SJCRH30 (cell line): ENCODE data around the gene PRKG1. TPM values are rescaled to one million over a fixed set of nuclear protein-coding genes. Genes with fewer than 3 reads are reported as not detected.

Experiments used
- DNase-seq, 2 experiments: peaks; one replicate each; pipeline ENCODE4 v3.0.0-alpha.2; 2015 to 2020
- H3K27ac ChIP-seq: fragments of 250-450 bp; sonication (Bioruptor Pico); 2 replicates; pipeline ENCODE4 v1.5.1; 2020; ENCODE audit warnings: mild to moderate bottlenecking, moderate library complexity
- H3K27me3 ChIP-seq: fragments of 250-450 bp; sonication (Bioruptor Pico); 2 replicates; pipeline ENCODE4 v1.5.1; 2020; ENCODE audit warnings: mild to moderate bottlenecking, moderate library complexity
- H3K36me3 ChIP-seq: fragments of 250-450 bp; sonication (Bioruptor Pico); 2 replicates; pipeline ENCODE4 v1.5.1; 2020; ENCODE audit warnings: mild to moderate bottlenecking, moderate library complexity
- H3K4me1 ChIP-seq: fragments of 250-450 bp; sonication (Bioruptor Pico); 2 replicates; pipeline ENCODE4 v1.5.1; 2020; ENCODE audit warnings: mild to moderate bottlenecking, moderate library complexity
- H3K4me3 ChIP-seq: fragments of 250-450 bp; sonication (Bioruptor Pico); 2 replicates; pipeline ENCODE4 v1.5.1; 2020; ENCODE audit warnings: mild to moderate bottlenecking, moderate library complexity
- H3K9me3 ChIP-seq: fragments of 250-450 bp; sonication (Bioruptor Pico); replicated peaks from 2 replicates; pipeline ENCODE4 v1.5.1; 2020; ENCODE audit warnings: mild to moderate bottlenecking, moderate library complexity
- total RNA-seq: library from RNA; depleted of rRNA; stranded (reverse); fragments of >200 nt; shearing (Covaris generic); gene quantifications from 2 replicates; pipeline ENCODE4 v1.2.3, GENCODE V29; 2014

Gene PRKG1
- total RNA-seq, 1 experiment from 2014 or later, result 3.0 TPM

DNA sequence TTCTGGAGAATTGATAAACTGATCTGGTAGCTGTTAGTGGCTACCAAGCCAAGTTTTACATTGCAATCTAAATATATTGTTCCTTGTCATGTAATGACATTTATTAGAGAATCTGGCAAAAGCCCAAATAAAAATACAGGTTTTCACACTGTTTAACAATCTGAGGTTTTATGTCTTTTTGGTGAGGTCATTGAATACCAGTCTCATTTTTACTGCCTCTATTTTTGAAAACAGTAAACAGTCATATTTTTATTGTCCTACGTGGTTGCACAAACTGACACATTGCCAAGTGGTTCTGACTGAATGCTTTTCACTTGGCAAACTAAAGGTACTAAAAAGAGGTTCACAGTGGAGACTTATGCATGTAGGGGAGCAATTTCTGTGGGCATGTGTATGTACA, 157.5 kb downstream of the PRKG1 start:
- no peak overlapping the region for H3K4me3 ChIP-seq
- H3K9me3 ChIP-seq, result no peaks in the 10 kb centered on the region
- DNase-seq, result no peak
- H3K4me1 ChIP-seq, result no peaks in the 10 kb centered on the region
- no peak overlapping the region for H3K27ac ChIP-seq
- H3K36me3 ChIP-seq, result no peaks in the 10 kb centered on the region
- H3K27me3 ChIP-seq, result no peaks in the 10 kb centered on the region

DNA sequence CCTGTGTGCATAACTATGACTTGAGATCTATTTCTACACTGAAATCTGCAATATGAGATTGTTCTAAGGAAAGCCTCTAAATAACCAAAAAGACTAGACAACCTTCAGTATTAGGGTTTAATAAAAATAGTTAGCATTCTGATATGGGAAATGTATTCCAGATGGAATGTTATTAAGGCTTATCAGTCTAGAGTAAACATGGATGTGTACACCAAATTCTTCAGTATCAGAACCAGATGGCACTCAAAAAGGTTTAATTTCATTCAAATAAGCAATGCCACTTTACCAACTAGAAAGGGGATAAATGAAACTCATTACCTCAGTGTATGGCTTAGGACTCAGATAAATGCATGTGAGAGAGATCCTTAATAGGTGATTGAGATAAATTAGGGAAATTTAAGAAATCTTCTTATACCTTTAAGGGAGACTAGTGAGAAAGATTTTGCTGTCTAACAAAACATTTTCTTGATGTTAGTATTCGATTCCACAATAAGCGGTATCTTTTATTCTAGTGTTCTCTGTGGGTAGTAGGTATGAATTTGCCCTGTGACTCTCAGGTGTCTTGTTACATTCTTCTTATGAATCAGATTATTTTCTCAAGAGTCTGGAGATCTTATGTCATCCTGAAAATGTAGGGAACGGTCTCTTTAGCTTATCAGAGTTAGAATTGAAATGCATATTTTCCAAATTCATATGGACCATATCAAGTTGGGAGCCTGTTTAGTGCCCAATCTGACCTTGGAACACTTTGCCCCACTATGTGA, 159.2 kb downstream of the PRKG1 start:
- Histone ChIP-seq H3K4me3 (no peak overlapping the region), H3K9me3 (no peaks in the 10 kb centered on the region), H3K27me3 (no peaks in the 10 kb centered on the region), H3K4me1 (no peaks in the 10 kb centered on the region), H3K27ac (no peak overlapping the region), H3K36me3 (no peaks in the 10 kb centered on the region)
- DNase-seq, result no peak

DNA sequence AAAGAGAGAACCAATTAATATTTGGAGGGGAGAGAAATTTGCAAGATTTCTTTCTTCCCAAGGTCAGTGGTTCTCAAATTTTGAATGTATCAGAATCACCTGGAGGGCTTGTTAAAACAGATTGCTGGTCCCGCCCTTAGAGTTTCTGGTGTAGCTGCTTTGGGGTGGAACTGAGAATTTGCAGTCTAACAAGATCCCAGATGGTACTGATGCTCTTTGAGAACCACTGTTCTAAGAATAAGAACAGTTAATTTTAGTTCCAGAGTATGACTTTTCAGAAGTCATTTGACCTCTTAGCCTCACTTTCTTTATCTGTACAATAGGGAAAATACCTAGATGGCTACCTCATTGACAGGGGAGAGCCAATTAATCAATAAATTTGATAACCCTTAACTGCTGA, 161.6 kb downstream of the PRKG1 start:
- H3K4me3 ChIP-seq, result no peak overlapping the region
- no peaks in the 10 kb centered on the region for H3K27me3 ChIP-seq
- DNase-seq, result no peak
- H3K4me1 ChIP-seq, result no peaks in the 10 kb centered on the region
- no peaks in the 10 kb centered on the region for H3K9me3 ChIP-seq
- no peaks in the 10 kb centered on the region for H3K36me3 ChIP-seq
- no peak overlapping the region for H3K27ac ChIP-seq

DNA sequence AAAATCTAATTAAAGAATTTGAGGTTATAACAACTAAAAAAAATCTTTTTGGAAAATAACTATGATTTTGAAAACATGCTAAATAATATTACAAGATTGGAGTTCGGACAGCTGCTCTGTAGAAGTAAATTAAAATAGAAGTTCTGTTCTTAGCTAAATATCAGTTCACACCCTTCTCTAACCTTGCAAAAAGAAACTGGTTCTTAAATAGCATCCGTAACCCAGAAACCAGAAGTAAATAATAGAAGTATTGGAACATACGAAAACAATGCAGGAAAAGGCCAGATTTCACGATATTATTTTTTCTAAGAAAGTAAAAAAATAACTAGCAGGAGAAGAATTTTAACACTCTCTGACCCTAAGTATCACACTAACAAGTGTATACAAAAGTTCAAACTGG, 164.7 kb downstream of the PRKG1 start:
- Histone ChIP-seq H3K27me3 (no peaks in the 10 kb centered on the region), H3K9me3 (no peaks in the 10 kb centered on the region), H3K27ac (no peak overlapping the region), H3K4me1 (no peaks in the 10 kb centered on the region), H3K4me3 (no peak overlapping the region), H3K36me3 (no peaks in the 10 kb centered on the region)
- no peak for DNase-seq

DNA sequence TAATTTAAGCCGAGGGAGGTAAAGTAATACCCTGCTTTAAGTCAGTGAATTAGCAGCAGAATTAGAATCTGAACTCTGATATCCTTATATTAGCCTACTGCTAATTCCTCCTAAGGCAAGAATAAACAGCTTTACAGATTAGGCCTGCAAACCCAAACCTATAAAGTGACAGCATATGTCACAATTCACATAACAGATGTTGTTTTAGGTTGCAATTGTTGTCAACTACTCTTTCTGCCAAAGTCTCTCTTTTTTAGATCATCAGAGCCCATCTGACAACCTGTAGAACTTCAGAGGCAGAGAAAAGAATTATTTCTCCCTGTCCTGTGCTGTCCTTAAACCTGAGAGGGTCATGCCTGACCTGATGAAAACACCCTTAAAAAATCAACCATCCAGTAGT, 167.2 kb downstream of the PRKG1 start:
- no peaks in the 10 kb centered on the region for H3K9me3 ChIP-seq
- no peaks in the 10 kb centered on the region for H3K27me3 ChIP-seq
- no peaks in the 10 kb centered on the region for H3K36me3 ChIP-seq
- H3K4me1 ChIP-seq, result peaks cover 7% of the 10 kb centered on the region; the same call in 1 of the 2 replicates
- no peak overlapping the region for H3K27ac ChIP-seq
- no peak for DNase-seq
- H3K4me3 ChIP-seq, result no peak overlapping the region

DNA sequence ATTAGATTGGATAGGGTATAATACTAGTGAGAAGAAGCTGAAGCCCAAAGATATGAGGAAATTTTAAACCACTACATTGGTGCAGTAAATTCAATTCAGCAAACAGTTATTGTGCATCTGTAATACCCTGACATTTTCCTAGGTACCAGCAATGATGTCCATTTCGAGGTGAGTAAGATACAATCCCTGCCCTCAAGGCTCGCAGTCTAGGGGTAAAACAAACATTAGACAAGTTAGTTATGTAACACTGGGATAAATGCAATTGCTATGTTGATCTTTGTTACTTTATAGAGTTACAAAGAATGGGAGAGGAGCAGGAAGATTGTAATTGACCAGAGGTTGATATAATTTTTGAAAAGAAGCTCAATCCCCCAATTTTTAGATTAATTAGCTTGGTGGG, 168.1 kb downstream of the PRKG1 start:
- no peak overlapping the region for H3K4me3 ChIP-seq
- no peaks in the 10 kb centered on the region for H3K9me3 ChIP-seq
- DNase-seq, result no peak
- H3K27ac ChIP-seq, result no peak overlapping the region
- H3K36me3 ChIP-seq, result no peaks in the 10 kb centered on the region
- H3K4me1 ChIP-seq, result peaks cover 7% of the 10 kb centered on the region; the same call in 1 of the 2 replicates
- no peaks in the 10 kb centered on the region for H3K27me3 ChIP-seq

DNA sequence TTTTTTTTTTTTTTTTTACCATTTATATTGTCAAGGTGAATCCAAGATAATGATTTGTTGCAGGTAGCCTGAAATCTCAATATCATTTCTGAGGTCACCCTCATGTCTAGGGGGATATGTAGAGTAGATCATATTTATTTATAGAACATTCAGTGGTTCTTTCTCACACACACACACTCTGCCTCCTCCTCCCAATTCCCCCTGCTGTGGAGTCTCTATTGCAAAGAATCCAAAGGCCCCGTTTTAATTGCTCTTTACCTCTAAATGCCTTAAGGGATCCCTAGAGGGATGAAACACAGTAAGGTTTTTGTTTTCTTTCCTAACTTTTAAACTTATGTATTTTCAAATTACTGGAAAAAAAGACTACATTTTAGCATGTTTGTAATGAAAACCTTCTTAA, 170.0 kb downstream of the PRKG1 start:
- Histone ChIP-seq H3K27me3 (no peaks in the 10 kb centered on the region), H3K27ac (peak overlapping the region; percentile 64), H3K4me3 (peak overlapping the region; percentile 14; the same call in 1 of the 2 replicates), H3K9me3 (no peaks in the 10 kb centered on the region), H3K4me1 (peaks cover 7% of the 10 kb centered on the region; the same call in 1 of the 2 replicates), H3K36me3 (no peaks in the 10 kb centered on the region)
- DNase-seq, result peak; percentile 19 to 53

DNA sequence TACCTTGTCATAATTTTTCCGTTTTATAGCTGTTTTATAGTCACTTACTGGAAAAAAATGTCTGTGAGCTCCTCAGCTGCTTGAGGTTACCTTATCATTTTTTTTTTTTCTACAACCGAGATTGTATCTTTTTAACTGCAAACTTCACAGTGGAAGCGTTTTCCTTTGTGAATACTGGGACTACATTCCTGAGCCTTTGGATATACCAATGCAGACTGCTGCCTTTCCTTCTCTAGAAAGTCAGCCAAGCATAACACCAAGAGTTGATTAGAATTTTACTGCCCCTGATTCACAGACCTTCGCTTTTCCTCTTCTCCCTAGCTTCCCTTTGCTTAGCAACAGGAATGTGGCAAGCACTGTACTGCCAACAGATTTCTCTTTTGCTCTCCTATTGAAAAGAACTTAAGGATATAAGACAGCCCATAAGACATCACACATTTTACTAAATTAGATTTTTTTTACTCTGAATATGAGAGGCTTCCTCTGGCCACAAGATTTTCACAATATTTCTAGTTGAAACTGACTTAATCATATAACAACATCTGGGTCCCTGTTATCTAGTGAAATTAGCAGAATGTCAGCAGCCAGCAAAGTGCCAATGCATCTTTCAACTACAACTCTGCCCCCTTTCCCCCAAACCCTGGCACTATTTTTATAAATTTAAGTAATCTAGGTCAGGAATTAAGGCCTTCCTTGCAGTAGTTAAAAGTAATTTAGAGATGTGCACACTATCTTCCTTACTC, 170.6 kb downstream of the PRKG1 start:
- H3K4me3 ChIP-seq, result peak overlapping the region; percentile 14; the same call in 1 of the 2 replicates
- H3K27ac ChIP-seq, result peak overlapping the region; percentile 64
- H3K9me3 ChIP-seq, result no peaks in the 10 kb centered on the region
- peaks cover 7% of the 10 kb centered on the region; the same call in 1 of the 2 replicates for H3K4me1 ChIP-seq
- peak; percentile 11 to 60 for DNase-seq
- H3K27me3 ChIP-seq, result no peaks in the 10 kb centered on the region
- H3K36me3 ChIP-seq, result no peaks in the 10 kb centered on the region

DNA sequence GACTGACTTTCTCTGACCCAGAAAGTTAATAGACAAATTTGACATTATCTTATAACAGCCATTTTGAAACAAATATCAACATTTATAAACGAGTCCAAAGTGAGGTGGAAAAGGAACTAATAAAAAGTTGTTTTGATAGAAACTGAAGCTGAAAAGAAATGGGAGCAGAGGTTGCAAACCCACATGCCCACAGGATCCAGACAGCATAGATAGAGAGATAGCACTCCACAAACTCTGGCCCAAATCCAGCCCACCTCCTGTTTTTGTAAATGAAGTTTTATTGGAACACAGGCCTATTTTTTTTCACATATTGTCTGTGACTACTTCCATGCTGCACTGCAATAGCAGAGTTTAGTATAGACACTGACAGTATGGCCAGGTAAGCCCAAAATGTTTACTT, 171.9 kb downstream of the PRKG1 start:
- Histone ChIP-seq H3K4me1 (peaks cover 12% of the 10 kb centered on the region; the same call in 1 of the 2 replicates), H3K27me3 (no peaks in the 10 kb centered on the region), H3K27ac (no peak overlapping the region), H3K4me3 (no peak overlapping the region), H3K9me3 (no peaks in the 10 kb centered on the region), H3K36me3 (no peaks in the 10 kb centered on the region)
- DNase-seq, result peak in 1 of 2 experiments; percentile 2

DNA sequence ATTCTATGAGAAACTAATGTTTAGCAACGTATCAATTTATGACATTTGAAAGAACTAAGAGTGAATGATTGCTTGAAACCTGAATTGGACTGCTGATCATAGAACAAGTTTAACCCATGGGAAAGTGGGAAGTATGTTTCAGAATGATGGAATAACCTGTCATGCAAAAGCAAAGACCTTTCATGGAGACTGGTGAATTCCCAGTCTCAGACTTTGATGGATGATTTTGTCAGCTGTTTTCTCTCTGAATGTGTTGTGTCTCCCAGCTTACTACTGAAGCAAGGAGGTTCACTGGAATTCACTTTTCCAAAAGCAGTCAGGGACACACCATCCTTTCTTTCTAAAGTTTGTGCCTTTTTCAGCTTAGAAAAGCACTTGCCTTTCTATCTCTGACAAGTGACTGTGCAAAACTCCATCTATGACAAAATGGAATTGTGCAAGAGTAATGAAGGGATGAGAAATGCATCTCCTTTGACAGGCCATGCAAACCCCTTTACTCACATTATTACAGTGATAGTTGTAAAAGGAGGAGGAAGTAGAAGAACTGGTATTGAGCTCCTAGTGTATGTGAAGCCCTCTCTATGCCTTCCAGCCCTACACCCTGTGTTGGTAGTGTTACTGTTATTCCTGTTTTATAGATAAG, 176.1 kb downstream of the PRKG1 start:
- DNase-seq, result peak in 1 of 2 experiments; percentile 39
- no peak overlapping the region for H3K27ac ChIP-seq
- H3K4me1 ChIP-seq, result peaks cover 5% of the 10 kb centered on the region; the same call in 1 of the 2 replicates

DNA sequence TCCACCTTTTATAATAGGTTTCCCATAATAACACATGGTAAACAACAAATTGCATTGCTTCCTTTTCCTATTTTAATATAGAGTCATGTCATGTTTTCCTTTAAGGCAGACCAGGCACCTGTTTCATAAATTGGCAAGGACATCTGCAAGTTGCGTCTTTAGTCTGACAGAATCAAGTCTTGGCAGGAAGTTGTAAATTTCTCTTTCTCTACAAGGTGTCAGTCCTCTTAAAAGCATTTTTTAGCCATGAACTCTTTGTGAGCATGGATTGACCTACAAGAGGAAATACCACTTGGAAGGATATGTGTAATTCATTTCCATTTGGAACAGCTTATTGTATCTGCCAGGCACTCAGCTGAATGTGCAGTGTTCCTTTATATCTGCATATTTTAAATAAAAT, 176.8 kb downstream of the PRKG1 start:
- Histone ChIP-seq H3K4me3 (no peak overlapping the region), H3K27me3 (no peaks in the 10 kb centered on the region), H3K4me1 (peaks cover 5% of the 10 kb centered on the region; the same call in 1 of the 2 replicates), H3K9me3 (no peaks in the 10 kb centered on the region), H3K36me3 (no peaks in the 10 kb centered on the region), H3K27ac (no peak overlapping the region)
- DNase-seq, result no peak

More for the DNA sequence above, 176.1 kb downstream of the PRKG1 start:
- Histone ChIP-seq H3K36me3 (no peaks in the 10 kb centered on the region), H3K27me3 (no peaks in the 10 kb centered on the region), H3K9me3 (no peaks in the 10 kb centered on the region), H3K4me3 (no peak overlapping the region)

DNA sequence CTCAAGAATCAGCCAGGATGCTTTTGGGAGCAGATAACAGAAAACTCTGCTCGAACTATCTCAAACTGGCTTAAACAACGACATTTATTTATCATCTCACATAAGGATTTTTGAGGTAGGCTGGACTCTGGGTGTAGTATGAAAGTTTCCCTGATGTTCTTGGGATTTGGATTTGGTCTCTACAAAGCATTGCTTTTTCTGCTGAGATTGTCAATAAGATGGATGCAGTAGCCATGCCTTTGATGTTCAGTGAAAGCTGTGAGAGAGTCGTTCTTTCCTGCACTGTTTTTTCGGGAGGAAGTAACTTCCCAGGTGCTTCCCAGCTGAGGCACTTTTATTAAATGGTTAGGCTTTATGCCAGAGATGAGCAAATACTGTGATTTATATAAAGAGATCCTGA, 181.1 kb downstream of the PRKG1 start:
- Histone ChIP-seq H3K27ac (no peak overlapping the region), H3K4me3 (no peak overlapping the region), H3K27me3 (no peaks in the 10 kb centered on the region), H3K9me3 (no peaks in the 10 kb centered on the region), H3K36me3 (no peaks in the 10 kb centered on the region), H3K4me1 (peaks cover 4% of the 10 kb centered on the region; the same call in 1 of the 2 replicates)
- DNase-seq, result no peak

DNA sequence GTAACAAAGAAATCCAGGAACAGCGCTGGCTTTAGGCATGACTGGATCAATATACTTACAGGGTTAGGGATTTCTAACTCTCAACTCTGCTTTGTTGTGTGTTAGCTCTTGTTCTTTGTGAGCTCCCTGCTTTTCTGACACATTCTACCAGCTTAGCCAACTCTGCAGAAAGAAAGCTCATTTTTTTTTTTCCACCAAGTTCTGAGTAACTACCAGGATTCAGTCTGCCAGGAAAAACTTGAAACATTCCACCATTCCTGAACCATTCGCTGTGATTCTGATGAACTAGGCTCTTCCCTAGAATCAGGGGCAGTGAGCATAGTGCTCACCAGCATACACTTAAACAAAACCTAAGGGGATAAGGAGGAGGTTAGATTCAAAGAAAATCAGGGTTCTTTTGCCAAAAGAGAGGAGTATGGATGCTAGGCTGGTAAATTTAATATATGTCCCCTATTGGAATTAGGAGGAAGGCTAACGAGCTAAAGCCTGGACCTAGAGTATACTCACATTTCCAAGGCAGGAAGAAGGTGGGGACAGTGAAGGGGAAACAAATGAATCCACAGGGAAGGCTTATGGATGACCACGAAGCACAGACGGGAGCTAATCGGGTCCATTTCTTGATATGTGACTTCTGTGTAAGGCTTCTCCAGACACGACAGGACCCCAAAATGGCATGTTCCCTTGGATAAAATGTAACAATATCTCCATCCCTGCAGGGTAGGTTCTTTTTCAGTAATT, 183.4 kb downstream of the PRKG1 start:
- no peak for DNase-seq
- no peaks in the 10 kb centered on the region for H3K9me3 ChIP-seq

DNA sequence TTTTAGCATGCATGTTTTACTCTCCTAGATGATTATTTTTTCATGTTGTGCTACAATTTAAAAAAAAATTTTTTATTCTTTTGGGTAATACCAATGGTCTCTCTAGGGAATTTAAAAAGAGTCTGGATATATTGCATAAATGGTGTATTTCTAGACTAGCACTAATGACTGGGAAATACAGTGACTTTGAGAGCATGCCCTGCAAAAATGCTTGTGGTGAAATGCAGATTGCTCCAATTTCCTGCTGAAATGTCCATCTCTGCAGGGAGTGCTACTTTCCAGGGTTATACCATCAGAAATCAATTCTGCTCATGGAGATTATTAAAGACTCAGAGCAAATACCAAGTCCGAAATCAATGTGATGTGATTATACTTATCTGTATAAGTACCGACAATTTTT, 186.1 kb downstream of the PRKG1 start:
- H3K27ac ChIP-seq, result no peak overlapping the region
- no peaks in the 10 kb centered on the region for H3K9me3 ChIP-seq
- no peaks in the 10 kb centered on the region for H3K36me3 ChIP-seq
- DNase-seq, result no peak
- no peaks in the 10 kb centered on the region for H3K27me3 ChIP-seq
- no peak overlapping the region for H3K4me3 ChIP-seq
- no peaks in the 10 kb centered on the region for H3K4me1 ChIP-seq

More for the DNA sequence above, 183.4 kb downstream of the PRKG1 start:
- Histone ChIP-seq H3K4me1 (no peaks in the 10 kb centered on the region), H3K27me3 (no peaks in the 10 kb centered on the region), H3K4me3 (no peak overlapping the region), H3K36me3 (no peaks in the 10 kb centered on the region), H3K27ac (no peak overlapping the region)
